HG03469 (cell line): ENCODE results near the gene PRRG4.
"Not testable (repeated sequence)": the region's sequence is repeated elsewhere in the genome, so short reads cannot be mapped to it uniquely, and the experiment has no call there.

Source experiments
- ATAC-seq: cut with Tn5 transposase; IDR thresholded peaks from one replicate; pipeline ENCODE4 v1.9.1; 2021; ENCODE audit warnings: mild to moderate bottlenecking, moderate library complexity, moderate number of reproducible peaks; ENCODE audit not compliant: unreplicated experiment

Gene PRRG4

GRCh38 chr11:32830413-32830738, 649 bp downstream of the PRRG4 start:
- peak; percentile 8 for ATAC-seq

- no peak for ATAC-seq
These were observed 1.1 kb downstream of the PRRG4 start for GRCh38 chr11:32830796-32831195.

GRCh38 chr11:32831221-32831620, 1.5 kb downstream of the PRRG4 start:
- ATAC-seq = no peak

GRCh38 chr11:32833921-32834320, 4.2 kb downstream of the PRRG4 start:
- no peak for ATAC-seq

GRCh38 chr11:32836946-32837345, 7.2 kb downstream of the PRRG4 start:
- no peak for ATAC-seq

GRCh38 chr11:32838505-32839274, 9.0 kb downstream of the PRRG4 start:
- ATAC-seq = no peak

- ATAC-seq = no peak
These were observed 9.6 kb downstream of the PRRG4 start for GRCh38 chr11:32839308-32839707.

- ATAC-seq = no peak
These were observed 10.9 kb downstream of the PRRG4 start for GRCh38 chr11:32840587-32840986.

- ATAC-seq = no peak
These were observed 13.8 kb downstream of the PRRG4 start for GRCh38 chr11:32843544-32843943.

- no peak for ATAC-seq
These were observed 17.8 kb downstream of the PRRG4 start for GRCh38 chr11:32847511-32847910.

- no peak for ATAC-seq
These were observed 20.0 kb downstream of the PRRG4 start for GRCh38 chr11:32849761-32850160.

- ATAC-seq = no peak
These were observed 21.5 kb downstream of the PRRG4 start for GRCh38 chr11:32851251-32851650.

GRCh38 chr11:32852207-32852606, 22.5 kb downstream of the PRRG4 start:
- ATAC-seq = no peak

- no peak for ATAC-seq
These were observed 25.9 kb downstream of the PRRG4 start for GRCh38 chr11:32855601-32856000.

GRCh38 chr11:32858731-32859130, 29.0 kb downstream of the PRRG4 start:
- ATAC-seq = no peak

GRCh38 chr11:32861850-32862577, 32.3 kb downstream of the PRRG4 start:
- ATAC-seq = no peak

- no peak for ATAC-seq
These were observed 34.8 kb downstream of the PRRG4 start for GRCh38 chr11:32864555-32864954.

GRCh38 chr11:32868752-32869151, 39.0 kb downstream of the PRRG4 start:
- not testable (repeated sequence) for ATAC-seq

- ATAC-seq = no peak
These were observed 40.9 kb downstream of the PRRG4 start for GRCh38 chr11:32870676-32871075.

GRCh38 chr11:32874132-32874531, 44.4 kb downstream of the PRRG4 start:
- no peak for ATAC-seq

GRCh38 chr11:32881286-32881685, 51.6 kb downstream of the PRRG4 start:
- no peak for ATAC-seq

- ATAC-seq = no peak
These were observed 53.7 kb downstream of the PRRG4 start for GRCh38 chr11:32883421-32883820.
